ENCODE results near the gene NBAS.
"Not testable (repeated sequence)": the region's sequence is repeated elsewhere in the genome, so short reads cannot be mapped to it uniquely, and the experiment has no call there.

Gene NBAS

GRCh38 chr2:15325296-15325695 lies 235.8 kb downstream of the NBAS start:
- no peak overlapping the region for H3K27ac ChIP-seq (ENCODE audit: low read depth, low read length)
- no peak overlapping the region for H3K4me2 ChIP-seq (ENCODE audit: low read depth, low read length, poor library complexity, severe bottlenecking)
- no peak overlapping the region for H2AFZ ChIP-seq (ENCODE audit: low read depth, low read length, severe bottlenecking)
- no peak for TF ChIP-seq EZH2phosphoT487 (conservative IDR thresholded peaks at IDR 0.05; ENCODE audit: low read length)
- no peak for TF ChIP-seq CTCF (IDR thresholded peaks at IDR 0.05; ENCODE audit: insufficient read depth, low read length, poor library complexity, severe bottlenecking)
- H3F3A ChIP-seq (ENCODE audit: insufficient read depth): no peaks in the 10 kb centered on the region
- no peaks in the 10 kb centered on the region for H3K9me2 ChIP-seq (replicated peaks; ENCODE audit: insufficient read depth, low read length)
- no peaks in the 10 kb centered on the region for H3K79me2 ChIP-seq (ENCODE audit: insufficient read depth, low read length)
- H3K9ac ChIP-seq (ENCODE audit: low read length): no peak overlapping the region
- no peak overlapping the region for H3K4me3 ChIP-seq (ENCODE audit: insufficient read depth, low read length, poor library complexity, severe bottlenecking)
- H3K36me3 ChIP-seq (ENCODE audit: low read length): no peaks in the 10 kb centered on the region
- H3K27me3 ChIP-seq (ENCODE audit: low read length): no peaks in the 10 kb centered on the region
- no peaks in the 10 kb centered on the region for H3K9me3 ChIP-seq (ENCODE audit: insufficient read depth, low read length)
- no peaks in the 10 kb centered on the region for H4K20me1 ChIP-seq (ENCODE audit: low read depth, low read length)

- Histone ChIP-seq H3K36me3 (ENCODE audit: low read length) (no peaks in the 10 kb centered on the region), H3K27me3 (ENCODE audit: low read length) (no peaks in the 10 kb centered on the region), H2AFZ (ENCODE audit: low read depth, low read length, severe bottlenecking) (no peak overlapping the region), H4K20me1 (ENCODE audit: low read depth, low read length) (no peaks in the 10 kb centered on the region), H3K4me2 (ENCODE audit: low read depth, low read length, poor library complexity, severe bottlenecking) (no peak overlapping the region), H3K9me2 (replicated peaks; ENCODE audit: insufficient read depth, low read length) (no peaks in the 10 kb centered on the region), H3K9me3 (ENCODE audit: insufficient read depth, low read length) (no peaks in the 10 kb centered on the region), H3K9ac (ENCODE audit: low read length) (no peak overlapping the region), H3K79me2 (ENCODE audit: insufficient read depth, low read length) (no peaks in the 10 kb centered on the region), H3K4me3 (ENCODE audit: insufficient read depth, low read length, poor library complexity, severe bottlenecking) (no peak overlapping the region), H3F3A (ENCODE audit: insufficient read depth) (no peaks in the 10 kb centered on the region), H3K27ac (ENCODE audit: low read depth, low read length) (no peak overlapping the region)
- TF ChIP-seq CTCF (IDR thresholded peaks at IDR 0.05; ENCODE audit: insufficient read depth, low read length, poor library complexity, severe bottlenecking) (no peak), EZH2phosphoT487 (conservative IDR thresholded peaks at IDR 0.05; ENCODE audit: low read length) (no peak)
Measured at GRCh38 chr2:15323227-15323626, 237.9 kb downstream of the NBAS start.

GRCh38 chr2:15321481-15321880 lies 239.7 kb downstream of the NBAS start:
- not testable (repeated sequence) for H3K9ac ChIP-seq (ENCODE audit: low read length); H2AFZ ChIP-seq (ENCODE audit: low read depth, low read length, severe bottlenecking); H3K79me2 ChIP-seq (ENCODE audit: insufficient read depth, low read length); H3K4me3 ChIP-seq (ENCODE audit: insufficient read depth, low read length, poor library complexity, severe bottlenecking); H3K9me3 ChIP-seq (ENCODE audit: insufficient read depth, low read length); H4K20me1 ChIP-seq (ENCODE audit: low read depth, low read length); H3K4me2 ChIP-seq (ENCODE audit: low read depth, low read length, poor library complexity, severe bottlenecking); H3F3A ChIP-seq (ENCODE audit: insufficient read depth); H3K9me2 ChIP-seq (replicated peaks; ENCODE audit: insufficient read depth, low read length); H3K27ac ChIP-seq (ENCODE audit: low read depth, low read length); H3K36me3 ChIP-seq (ENCODE audit: low read length); H3K27me3 ChIP-seq (ENCODE audit: low read length)

- no peaks in the 10 kb centered on the region for H3K9me2 ChIP-seq (replicated peaks; ENCODE audit: insufficient read depth, low read length)
- H3K4me2 ChIP-seq (ENCODE audit: low read depth, low read length, poor library complexity, severe bottlenecking): no peak overlapping the region
- H3K4me3 ChIP-seq (ENCODE audit: insufficient read depth, low read length, poor library complexity, severe bottlenecking): no peak overlapping the region
- no peak overlapping the region for H3K9ac ChIP-seq (ENCODE audit: low read length)
- no peaks in the 10 kb centered on the region for H3K27me3 ChIP-seq (ENCODE audit: low read length)
- H3K9me3 ChIP-seq (ENCODE audit: insufficient read depth, low read length): no peaks in the 10 kb centered on the region
- H2AFZ ChIP-seq (ENCODE audit: low read depth, low read length, severe bottlenecking): no peak overlapping the region
- H3K27ac ChIP-seq (ENCODE audit: low read depth, low read length): no peak overlapping the region
- no peaks in the 10 kb centered on the region for H4K20me1 ChIP-seq (ENCODE audit: low read depth, low read length)
- H3F3A ChIP-seq (ENCODE audit: insufficient read depth): no peaks in the 10 kb centered on the region
- H3K79me2 ChIP-seq (ENCODE audit: insufficient read depth, low read length): no peaks in the 10 kb centered on the region
- H3K36me3 ChIP-seq (ENCODE audit: low read length): no peaks in the 10 kb centered on the region
- TF ChIP-seq EZH2phosphoT487 (conservative IDR thresholded peaks at IDR 0.05; ENCODE audit: low read length) (no peak), CTCF (IDR thresholded peaks at IDR 0.05; ENCODE audit: insufficient read depth, low read length, poor library complexity, severe bottlenecking) (no peak)
Measured at GRCh38 chr2:15316370-15316814, 244.7 kb downstream of the NBAS start.

Data from SU-DHL-6 (cell line).